SKM-1 (cell line): Measurements from ENCODE around the gene AP2A2.

ENCODE experiments used
- DNase-seq: peaks from one replicate; lab custom pipeline; 2025; ENCODE audit not compliant: unreplicated experiment; lab: John Stamatoyannopoulos, UW

The AP2A2 gene

DNA sequence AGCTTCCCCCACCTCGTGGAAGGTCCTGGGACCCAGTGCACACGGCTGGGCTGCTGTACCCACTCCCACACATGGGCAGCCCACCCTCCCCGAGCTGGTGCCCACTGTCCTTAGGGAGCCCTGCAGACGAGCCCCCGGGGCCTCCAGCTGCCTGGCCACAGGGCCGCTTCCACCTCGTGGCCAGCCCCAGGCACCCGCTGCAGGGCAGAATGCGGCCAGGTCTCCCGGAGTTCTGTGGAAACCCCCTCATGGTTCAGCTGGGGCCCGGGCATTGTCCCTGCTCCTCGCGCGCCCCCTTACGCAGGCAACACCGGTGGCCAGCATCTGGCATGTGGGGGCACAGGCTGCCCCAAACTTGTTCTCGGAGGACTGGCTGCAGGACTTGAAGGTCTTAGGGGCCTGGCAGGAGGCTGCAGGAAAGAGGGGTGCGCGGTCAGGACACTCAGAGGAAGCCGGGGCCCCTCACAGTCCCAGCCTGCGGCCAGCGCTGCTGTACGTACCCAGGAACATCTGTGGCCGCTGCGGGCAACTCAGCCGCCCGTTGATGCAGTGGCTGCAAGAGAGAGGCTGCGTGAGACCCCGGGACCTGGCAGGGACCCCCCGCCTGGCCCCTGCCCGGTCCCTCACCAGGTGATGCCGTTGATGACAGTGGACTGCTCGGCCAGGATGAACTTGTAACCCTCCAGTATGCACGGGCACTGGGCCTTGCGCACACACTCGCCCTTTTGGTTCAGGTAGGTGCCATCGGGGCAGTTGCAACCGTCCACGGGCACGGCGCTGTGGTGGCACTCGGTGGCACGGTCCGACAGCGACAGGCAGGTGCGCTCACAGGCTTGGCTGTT is 101.2 kb downstream of the AP2A2 start:
- DNase-seq, result no peak

DNA sequence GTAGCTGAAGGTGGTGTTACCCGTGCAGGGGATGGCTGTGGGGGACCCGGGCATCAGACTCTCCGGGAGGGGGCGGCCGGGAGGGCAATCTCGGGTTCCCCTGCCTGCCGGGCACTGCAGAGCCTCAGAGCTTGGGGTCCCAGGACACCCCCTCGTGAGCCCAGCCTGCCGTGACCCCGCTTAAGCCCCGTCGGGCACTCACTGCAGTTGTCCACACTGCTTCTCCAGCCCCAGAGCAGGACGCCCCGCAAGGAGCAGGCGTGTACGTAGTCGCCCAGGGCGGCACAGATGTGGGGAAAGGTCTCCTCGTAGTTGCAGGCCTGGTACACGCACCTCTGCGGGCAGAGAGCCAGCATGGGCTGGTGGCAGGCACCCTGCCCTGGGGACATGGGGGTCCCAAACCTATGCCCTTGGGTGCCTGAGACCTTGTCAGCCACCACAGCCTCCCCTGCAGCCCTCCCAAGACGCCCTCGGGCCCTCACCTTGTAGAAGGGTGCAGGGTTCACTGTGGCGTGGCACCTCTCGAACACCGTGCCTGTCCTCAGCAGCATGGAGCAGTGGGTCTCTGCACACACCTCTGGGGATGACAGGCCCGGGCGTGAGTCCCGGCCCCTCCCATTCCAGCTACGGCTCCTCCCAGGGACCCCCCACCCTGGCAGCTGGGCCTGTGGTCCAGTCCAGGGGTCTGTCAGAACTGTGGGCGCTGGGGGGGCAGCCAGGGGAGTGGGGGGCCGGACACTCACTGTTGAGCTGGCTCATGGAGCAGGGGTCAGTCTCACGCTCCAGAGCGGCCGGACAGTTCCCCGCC is 102.0 kb downstream of the AP2A2 start:
- DNase-seq, result no peak

GRCh38 chr11:1028291-1028540 is 102.5 kb downstream of the AP2A2 start:
- no peak for DNase-seq

DNA sequence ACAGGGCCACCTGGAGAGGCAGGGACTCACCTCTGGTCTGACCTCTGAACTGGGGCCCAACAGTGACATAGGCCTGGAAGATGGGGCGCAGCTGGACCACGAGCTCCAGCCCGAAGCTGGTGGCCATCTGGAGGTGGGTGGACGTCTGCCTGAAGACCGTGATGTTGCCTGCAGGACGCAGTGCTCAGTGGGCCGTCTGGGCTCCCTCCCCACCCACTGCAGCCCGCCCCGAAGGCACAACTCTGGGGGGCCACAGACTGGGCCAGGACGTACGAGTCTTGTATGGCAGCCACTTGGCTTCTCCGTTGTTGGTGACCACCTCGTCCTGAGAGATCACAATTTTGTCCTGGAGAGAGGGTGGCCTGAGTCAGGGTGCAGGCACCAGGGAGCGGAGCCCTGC is 102.9 kb downstream of the AP2A2 start:
- no peak for DNase-seq

DNA sequence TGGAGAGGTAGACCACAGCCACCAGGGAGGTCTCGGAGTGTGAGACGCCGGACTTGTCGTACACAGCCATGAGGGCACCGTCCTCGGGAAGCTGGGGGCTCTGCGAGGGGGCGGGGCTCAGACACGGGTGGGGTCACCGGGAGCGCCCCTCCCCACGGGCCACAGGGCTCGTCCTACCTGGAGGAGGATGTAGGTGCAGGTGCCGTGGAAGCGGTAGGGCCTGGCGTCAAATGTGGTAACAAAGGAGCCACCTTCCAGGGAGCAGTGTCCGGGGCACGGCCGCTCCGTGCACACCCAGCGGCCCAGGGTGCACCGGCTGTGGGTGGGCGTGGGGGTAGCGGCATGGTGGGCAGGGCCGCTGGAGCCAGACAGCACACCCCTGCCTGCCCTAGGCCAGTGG is 103.4 kb downstream of the AP2A2 start:
- DNase-seq, result no peak

DNA sequence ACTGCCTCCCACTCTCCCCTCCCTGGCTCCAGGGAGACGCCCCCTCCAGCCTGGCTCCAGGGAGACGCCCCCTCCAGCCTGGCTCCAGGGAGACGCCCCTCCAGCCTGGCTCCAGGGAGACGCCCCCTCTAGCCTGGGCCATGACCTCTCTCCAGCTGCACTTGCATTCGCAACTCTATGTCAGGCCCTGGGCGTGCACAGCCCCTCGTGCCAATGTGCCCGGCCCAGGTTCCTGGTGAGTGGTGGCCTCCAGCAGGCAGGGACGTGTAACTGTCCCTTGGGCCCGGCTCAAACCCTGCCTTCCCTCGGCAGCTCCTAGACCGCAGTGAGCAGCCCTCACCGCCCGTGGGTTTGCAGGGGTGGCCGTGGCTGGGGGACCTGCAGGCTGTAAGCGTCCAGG is 104.0 kb downstream of the AP2A2 start:
- DNase-seq, result no peak

- no peak for DNase-seq
These were observed 104.4 kb downstream of the AP2A2 start for GRCh38 chr11:1030086-1030485.

DNA sequence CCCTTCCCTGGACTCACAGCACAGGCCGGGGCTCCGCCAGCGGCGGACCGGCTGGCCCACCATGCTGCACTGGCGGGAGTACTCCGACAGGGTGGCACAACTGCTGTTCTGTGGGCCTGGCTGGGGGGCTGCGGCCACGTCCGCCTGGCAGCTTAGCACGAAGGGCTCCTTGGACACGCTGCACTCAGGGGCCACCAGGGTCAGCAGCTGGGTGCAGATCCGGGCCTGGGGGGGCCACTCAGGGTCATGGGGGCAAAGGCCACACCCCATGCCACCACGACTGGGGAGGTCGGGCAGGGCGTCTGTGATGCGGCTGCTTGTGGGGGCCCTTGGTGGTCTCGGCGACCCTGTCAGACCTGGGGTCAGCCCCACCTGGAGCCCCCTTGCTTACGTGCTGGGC is 104.9 kb downstream of the AP2A2 start:
- DNase-seq, result no peak

GRCh38 chr11:1031121-1031899 is 105.6 kb downstream of the AP2A2 start:
- no peak for DNase-seq

DNA sequence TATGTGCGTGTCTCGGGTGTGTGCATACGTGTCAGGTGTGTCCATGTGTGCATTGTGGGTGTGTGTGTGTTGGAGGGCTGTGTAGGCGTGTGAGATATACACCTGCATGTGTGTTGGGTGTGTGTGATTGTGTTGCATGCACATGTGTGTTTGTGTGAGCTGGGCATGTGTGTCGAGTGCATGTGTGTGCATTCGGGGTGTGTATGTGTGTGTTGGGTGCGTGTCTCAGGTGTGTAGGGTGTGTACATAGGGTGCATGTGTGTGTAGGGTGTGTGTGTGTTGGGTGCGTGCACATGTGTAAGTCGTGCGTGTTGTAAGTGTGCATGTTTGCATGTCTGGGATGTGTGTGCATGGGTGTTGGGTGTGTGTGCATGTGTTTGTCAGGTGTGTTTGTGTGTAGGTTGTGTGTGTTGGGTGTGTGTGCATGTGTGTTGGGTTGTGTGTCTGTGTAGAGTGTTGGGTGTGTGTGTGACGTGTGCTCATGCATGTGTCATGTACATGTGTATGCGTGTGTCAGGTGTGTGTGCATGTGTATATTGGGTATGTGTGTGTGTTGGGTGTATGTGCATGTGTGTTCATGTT is 106.7 kb downstream of the AP2A2 start:
- DNase-seq, result no peak

GRCh38 chr11:1033016-1033798 is 107.5 kb downstream of the AP2A2 start:
- no peak for DNase-seq

DNA sequence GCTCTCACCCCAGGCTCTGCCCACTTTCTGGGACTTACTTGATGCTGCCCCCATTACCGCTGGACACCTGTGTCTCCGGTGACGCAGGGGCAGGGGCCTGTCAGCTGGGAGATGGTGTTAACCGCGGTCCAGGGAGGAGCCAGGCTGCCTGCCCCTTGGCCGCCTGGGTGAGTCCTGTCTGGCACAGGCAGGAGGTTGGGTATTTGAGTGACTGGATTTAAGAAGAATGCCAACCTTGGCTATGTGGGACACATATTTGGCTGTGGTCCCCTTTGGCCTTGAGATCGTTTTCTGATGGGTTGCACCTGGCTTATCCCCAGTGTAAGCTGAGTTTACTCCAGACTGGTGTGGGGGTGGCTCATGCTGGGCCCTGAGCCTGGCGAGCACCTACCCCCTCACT is 108.3 kb downstream of the AP2A2 start:
- no peak for DNase-seq

DNA sequence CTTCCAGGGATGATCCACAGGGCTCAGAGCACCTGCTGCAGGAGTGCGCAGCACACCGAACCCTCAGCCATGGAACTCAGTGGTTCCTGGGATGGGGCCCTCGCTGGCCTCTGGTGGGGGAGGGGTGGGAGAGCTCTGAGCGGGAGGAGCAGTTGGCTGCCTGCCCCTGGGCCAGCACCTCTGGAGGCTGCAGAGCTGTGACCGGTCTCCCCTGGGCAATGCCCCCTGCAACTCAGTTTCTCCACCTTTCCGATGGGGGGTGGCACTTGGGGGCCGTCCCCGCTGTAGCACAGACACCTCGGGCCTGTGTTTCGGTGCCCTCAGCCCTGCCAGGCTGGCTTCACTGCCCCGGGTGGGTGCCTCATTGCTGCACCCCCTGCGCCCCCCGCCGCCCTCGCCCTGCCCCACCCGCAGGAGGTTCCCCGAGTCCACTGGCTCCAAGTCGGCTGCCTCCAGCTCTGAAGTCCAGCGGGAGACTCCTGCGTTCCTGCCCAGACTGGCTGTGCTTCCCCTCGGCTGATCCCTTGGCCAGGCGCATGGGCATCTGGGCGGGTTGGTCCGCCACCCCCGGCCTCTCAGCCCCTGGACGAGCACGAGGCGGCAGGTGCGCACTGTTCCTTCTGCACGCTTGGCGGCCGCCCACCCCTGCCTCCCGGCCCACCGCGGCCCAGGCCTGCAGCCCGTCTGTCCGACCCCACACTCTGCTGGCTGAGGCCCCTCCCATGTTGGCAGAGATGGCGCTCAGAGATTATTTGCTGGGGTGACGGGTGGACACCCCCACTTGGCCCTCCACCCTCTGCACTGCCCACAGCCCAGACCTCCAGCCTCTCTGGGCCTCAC is 109.0 kb downstream of the AP2A2 start:
- DNase-seq, result no peak

DNA sequence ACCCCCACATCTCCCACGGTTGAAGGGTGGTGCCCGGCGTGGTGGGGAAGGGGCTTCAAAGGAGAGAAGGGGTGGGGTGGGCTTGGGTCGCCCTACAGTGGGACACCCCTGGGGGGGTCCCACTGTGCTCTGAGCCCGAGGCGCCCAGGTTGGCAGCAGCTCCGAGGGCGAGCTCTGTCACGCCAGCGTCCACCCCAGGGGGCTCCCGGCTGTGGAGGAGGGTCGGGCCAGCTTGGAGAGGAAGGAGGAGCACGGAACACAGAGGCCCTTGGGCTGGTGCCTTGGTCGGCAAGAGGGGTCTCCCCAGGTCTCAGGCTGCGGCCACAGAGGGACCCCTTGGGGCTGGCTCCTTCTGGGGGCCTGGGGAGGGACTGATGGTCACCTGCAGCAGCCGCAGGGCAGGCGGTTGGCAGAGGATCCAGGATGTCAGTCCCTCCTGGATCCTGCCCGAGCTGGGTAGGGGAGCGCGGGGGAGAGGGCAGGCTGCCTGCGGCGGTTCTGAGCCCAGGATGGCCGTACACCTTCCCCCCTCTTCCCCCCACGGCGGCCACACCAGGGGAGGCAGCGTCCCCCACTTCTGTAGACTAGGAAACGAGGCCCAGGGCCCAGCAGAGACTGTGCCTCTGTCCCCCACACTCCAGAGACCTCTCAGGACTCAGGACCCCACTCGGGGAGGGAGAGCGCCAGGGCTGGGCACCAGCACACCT is 110.1 kb downstream of the AP2A2 start:
- DNase-seq, result no peak

DNA sequence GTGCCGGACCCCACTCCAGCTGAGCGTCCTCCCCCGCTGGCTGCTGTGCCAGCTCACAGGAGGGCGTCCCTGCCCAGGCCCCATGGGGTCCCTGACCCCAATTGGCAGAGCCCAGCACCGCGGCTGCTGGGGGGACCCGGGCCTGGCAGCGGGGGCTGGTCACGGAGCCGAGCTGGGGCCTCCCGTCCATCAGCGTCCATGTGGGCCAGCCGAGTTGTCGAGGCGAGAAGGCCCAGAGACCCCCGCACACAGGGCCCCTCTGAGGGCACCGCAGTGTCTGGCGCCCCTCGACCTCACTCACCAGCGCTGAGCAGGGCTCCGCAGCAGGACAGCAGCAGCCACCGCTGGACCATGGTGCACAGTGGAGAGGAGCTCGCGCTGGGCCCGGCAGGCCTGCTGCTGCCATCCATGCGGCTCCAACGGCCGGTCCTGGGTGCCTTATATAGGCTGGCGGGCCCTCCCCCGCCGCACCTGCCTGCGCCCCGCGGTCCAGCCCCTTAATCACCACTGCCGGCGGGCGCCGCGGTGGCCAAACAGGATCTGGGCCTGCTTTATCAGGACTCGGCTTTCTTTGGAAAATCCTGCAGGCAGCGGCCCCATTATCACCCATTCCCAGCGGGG is 110.7 kb downstream of the AP2A2 start, which contains the start of gene MUC6:
Gene MUC6, minus strand, starts transcription at position 416 of the 621 bp plus-strand sequence. Its CDS starts 63 bp downstream, at position 353.
- DNase-seq, result no peak

- DNase-seq, result no peak
These were observed 111.3 kb downstream of the AP2A2 start for GRCh38 chr11:1036931-1037330.

GRCh38 chr11:1037506-1038055 is 111.9 kb downstream of the AP2A2 start:
- no peak for DNase-seq

- no peak for DNase-seq
These were observed 112.7 kb downstream of the AP2A2 start for GRCh38 chr11:1038361-1038760.
